ENCODE measurements around the gene LYSMD1.

Gene LYSMD1

DNA sequence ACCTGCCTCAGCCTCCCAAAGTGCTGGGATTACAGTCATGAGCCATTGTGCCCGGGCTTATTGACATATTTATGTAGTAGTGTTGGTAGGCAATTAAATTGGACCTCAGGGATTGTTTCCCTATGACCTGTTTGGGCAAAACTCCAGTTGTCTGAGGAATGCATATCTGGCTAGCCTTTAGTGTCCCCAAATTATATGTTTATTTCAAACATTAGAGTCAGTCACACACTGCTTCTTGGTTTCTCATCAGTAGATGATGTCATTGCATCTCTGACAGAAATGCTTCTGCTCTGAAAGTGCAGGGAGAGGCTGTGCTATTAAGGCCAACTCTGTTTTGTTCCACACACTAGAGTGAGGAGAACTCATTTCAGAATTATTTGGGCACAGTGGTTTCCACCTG is 45.1 kb upstream of the LYSMD1 start (continued):
- TF ChIP-seq ZNF398 (tag by site-specific recombination; IDR thresholded peaks at IDR 0.05) (no peak), GLIS2 (tag by site-specific recombination; IDR thresholded peaks at IDR 0.05) (no peak), ZNF155 (tag by site-specific recombination; IDR thresholded peaks at IDR 0.05) (no peak), ZNF221 (tag by site-specific recombination; IDR thresholded peaks at IDR 0.05; ENCODE audit: borderline replicate concordance) (no peak), ZBTB20 (tag by site-specific recombination; IDR thresholded peaks at IDR 0.05) (no peak), PRDM10 (tag by site-specific recombination; IDR thresholded peaks at IDR 0.05) (0 out of 2 replicates have a peak, but pooled peaks have one; percentile 17), ZNF555 (tag by site-specific recombination; conservative IDR thresholded peaks at IDR 0.05) (no peak), SALL2 (tag by site-specific recombination; IDR thresholded peaks at IDR 0.05; ENCODE audit: borderline replicate concordance) (no peak), ZNF707 (tag by site-specific recombination; IDR thresholded peaks at IDR 0.05) (no peak), ZBTB7A (tag by site-specific recombination; IDR thresholded peaks at IDR 0.05; ENCODE audit: low read depth) (no peak), ZNF629 (tag by site-specific recombination; IDR thresholded peaks at IDR 0.05) (peak; percentile 90), ZNF248 (tag by site-specific recombination; IDR thresholded peaks at IDR 0.05) (no peak), RBAK (tag by site-specific recombination; IDR thresholded peaks at IDR 0.05) (no peak), ZNF211 (tag by site-specific recombination; IDR thresholded peaks at IDR 0.05; ENCODE audit: low read depth) (no peak), ZNF549 (tag by site-specific recombination; IDR thresholded peaks at IDR 0.05) (no peak), ZNF792 (tag by site-specific recombination; IDR thresholded peaks at IDR 0.05) (no peak), ZNF341 (tag by site-specific recombination; IDR thresholded peaks at IDR 0.05; ENCODE audit: low read depth) (no peak), FEZF1 (tag by site-specific recombination; IDR thresholded peaks at IDR 0.05) (no peak), KLF7 (tag by site-specific recombination; IDR thresholded peaks at IDR 0.05; ENCODE audit: borderline replicate concordance) (no peak), ZNF239 (tag by site-specific recombination; IDR thresholded peaks at IDR 0.05) (no peak), ZNF654 (tag by site-specific recombination; IDR thresholded peaks at IDR 0.05; ENCODE audit: low read depth) (no peak), ZNF544 (tag by site-specific recombination; IDR thresholded peaks at IDR 0.05) (no peak), ZSCAN30 (tag by site-specific recombination; IDR thresholded peaks at IDR 0.05) (no peak), TSHZ1 (tag by site-specific recombination; IDR thresholded peaks at IDR 0.05; ENCODE audit: borderline replicate concordance) (0 out of 2 replicates have a peak, but pooled peaks have one; percentile 27), ZNF354C (tag by site-specific recombination; IDR thresholded peaks at IDR 0.05; ENCODE audit: borderline replicate concordance, low read depth) (no peak)
- TF ChIP-seq, protein P1, sequence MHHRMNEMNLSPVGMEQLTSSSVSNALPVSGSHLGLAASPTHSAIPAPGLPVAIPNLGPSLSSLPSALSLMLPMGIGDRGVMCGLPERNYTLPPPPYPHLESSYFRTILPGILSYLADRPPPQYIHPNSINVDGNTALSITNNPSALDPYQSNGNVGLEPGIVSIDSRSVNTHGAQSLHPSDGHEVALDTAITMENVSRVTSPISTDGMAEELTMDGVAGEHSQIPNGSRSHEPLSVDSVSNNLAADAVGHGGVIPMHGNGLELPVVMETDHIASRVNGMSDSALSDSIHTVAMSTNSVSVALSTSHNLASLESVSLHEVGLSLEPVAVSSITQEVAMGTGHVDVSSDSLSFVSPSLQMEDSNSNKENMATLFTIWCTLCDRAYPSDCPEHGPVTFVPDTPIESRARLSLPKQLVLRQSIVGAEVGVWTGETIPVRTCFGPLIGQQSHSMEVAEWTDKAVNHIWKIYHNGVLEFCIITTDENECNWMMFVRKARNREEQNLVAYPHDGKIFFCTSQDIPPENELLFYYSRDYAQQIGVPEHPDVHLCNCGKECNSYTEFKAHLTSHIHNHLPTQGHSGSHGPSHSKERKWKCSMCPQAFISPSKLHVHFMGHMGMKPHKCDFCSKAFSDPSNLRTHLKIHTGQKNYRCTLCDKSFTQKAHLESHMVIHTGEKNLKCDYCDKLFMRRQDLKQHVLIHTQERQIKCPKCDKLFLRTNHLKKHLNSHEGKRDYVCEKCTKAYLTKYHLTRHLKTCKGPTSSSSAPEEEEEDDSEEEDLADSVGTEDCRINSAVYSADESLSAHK (tag by site-specific recombination; IDR thresholded peaks at IDR 0.05), result no peak
- TF ChIP-seq, protein P2, sequence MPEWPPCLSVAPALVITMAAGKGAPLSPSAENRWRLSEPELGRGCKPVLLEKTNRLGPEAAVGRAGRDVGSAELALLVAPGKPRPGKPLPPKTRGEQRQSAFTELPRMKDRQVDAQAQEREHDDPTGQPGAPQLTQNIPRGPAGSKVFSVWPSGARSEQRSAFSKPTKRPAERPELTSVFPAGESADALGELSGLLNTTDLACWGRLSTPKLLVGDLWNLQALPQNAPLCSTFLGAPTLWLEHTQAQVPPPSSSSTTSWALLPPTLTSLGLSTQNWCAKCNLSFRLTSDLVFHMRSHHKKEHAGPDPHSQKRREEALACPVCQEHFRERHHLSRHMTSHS (tag by site-specific recombination; IDR thresholded peaks at IDR 0.05), result no peak
- TF ChIP-seq, protein P3, sequence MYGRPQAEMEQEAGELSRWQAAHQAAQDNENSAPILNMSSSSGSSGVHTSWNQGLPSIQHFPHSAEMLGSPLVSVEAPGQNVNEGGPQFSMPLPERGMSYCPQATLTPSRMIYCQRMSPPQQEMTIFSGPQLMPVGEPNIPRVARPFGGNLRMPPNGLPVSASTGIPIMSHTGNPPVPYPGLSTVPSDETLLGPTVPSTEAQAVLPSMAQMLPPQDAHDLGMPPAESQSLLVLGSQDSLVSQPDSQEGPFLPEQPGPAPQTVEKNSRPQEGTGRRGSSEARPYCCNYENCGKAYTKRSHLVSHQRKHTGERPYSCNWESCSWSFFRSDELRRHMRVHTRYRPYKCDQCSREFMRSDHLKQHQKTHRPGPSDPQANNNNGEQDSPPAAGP (tag by site-specific recombination; IDR thresholded peaks at IDR 0.05), result no peak; the same call in 1 of the 2 replicates
